ENCODE data around the gene TBX6. TPM values are rescaled to one million over a fixed set of nuclear protein-coding genes. Genes with fewer than 3 reads are reported as not detected.

TBX6 gene
- total RNA-seq, 1 experiment from 2014 or later: 0.49 TPM

DNA sequence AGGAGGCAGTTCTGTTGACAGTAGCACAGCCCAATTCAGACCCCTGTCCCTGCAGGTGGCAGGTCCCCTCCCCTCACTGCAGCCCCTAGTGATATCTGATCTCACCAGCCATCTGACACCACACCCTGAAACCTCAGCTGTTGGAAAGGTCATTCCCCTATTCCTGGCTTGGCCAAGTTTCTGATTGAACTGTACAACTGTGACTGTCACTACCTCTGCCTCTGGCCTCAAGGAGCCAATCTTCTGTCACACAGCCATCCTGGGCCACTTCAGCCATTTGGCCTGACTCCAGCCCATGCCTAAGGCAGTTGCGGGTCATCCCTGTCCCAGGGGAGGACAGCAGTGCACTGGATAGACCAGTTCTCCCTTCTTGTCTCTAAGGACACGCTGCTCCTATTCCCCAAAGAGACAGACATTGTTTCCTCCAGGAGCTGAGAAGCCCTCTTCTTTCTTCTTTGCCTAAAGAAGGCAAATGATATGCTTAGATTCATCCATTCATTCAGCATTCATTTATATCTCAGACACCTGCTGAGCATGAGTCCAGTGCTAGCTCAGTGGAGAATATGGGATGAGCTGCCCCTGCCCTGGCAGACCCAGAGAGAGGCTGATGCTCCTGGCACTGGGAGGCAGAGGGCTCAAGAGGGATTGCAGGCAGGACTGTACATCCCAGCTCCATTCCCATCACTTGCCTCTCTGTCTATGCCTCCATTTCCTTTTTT, 30.7 kb downstream of the TBX6 start:
- no peak for TF ChIP-seq CTCF (conservative IDR thresholded peaks at IDR 0.05; ENCODE audit: low read depth, low read length)
- TF ChIP-seq EZH2 (IDR thresholded peaks at IDR 0.05; ENCODE audit: borderline replicate concordance, low read depth, low read length, poor library complexity, severe bottlenecking): no peak
- no peak overlapping the region for H3K4me3 ChIP-seq (ENCODE audit: low read depth, low read length, poor library complexity, severe bottlenecking)
- ChIA-PET CTCF (interaction anchor here (0.6 kb wide), 2 partner anchors 16 to 18 kb away, joined by 4 to 5 read pairs; no protein-coding TSS in a partner anchor), POLR2A (ENCODE audit: low non-redundant PET) (interaction anchor here (0.7 kb wide), 1 partner anchor 28 kb away, joined by 9 read pairs; no protein-coding TSS in a partner anchor)
- H3K27ac ChIP-seq (ENCODE audit: low read depth, low read length, poor library complexity, severe bottlenecking): peak overlapping the region; percentile 17
- H3K4me1 ChIP-seq (ENCODE audit: insufficient read depth, low read length, poor library complexity, severe bottlenecking): peaks cover 20% of the 10 kb centered on the region
- H3K27me3 ChIP-seq (replicated peaks; ENCODE audit: insufficient read depth, low read depth, low read length, poor library complexity): no peaks in the 10 kb centered on the region
- no peaks in the 10 kb centered on the region for H3K9me3 ChIP-seq (ENCODE audit: low read depth, low read length, poor library complexity, severe bottlenecking)
- intact Hi-C loops (cut with micrococcal nuclease; ENCODE audit: unreplicated experiment): loop anchor here (10.0 kb wide), 1 partner anchor 634 kb away; the partner anchor contains the start of gene SRCAP
- peaks cover 18% of the 10 kb centered on the region for H3K36me3 ChIP-seq (ENCODE audit: insufficient read depth, low read length, poor library complexity, severe bottlenecking)
- no TSS peak for BruUV-seq (replicated peaks)
- DNase-seq (ENCODE audit: low spot score): no peak

GRCh38 chr16:30060346-30060745, 31.4 kb downstream of the TBX6 start:
- ChIA-PET POLR2A (ENCODE audit: low non-redundant PET) (no interaction called here), CTCF (no interaction called here)
- peaks cover 20% of the 10 kb centered on the region for H3K4me1 ChIP-seq (ENCODE audit: insufficient read depth, low read length, poor library complexity, severe bottlenecking)
- H3K9me3 ChIP-seq (ENCODE audit: low read depth, low read length, poor library complexity, severe bottlenecking): no peaks in the 10 kb centered on the region
- peaks cover 24% of the 10 kb centered on the region for H3K36me3 ChIP-seq (ENCODE audit: insufficient read depth, low read length, poor library complexity, severe bottlenecking)
- TF ChIP-seq EZH2 (IDR thresholded peaks at IDR 0.05; ENCODE audit: borderline replicate concordance, low read depth, low read length, poor library complexity, severe bottlenecking) (no peak), CTCF (conservative IDR thresholded peaks at IDR 0.05; ENCODE audit: low read depth, low read length) (no peak)
- no peaks in the 10 kb centered on the region for H3K27me3 ChIP-seq (replicated peaks; ENCODE audit: insufficient read depth, low read depth, low read length, poor library complexity)
- intact Hi-C loops (cut with micrococcal nuclease; ENCODE audit: unreplicated experiment): loop anchor here (10.0 kb wide), 1 partner anchor 634 kb away; the partner anchor contains the start of gene SRCAP
- no TSS peak for BruUV-seq (replicated peaks)
- peak overlapping the region; percentile 17 for H3K27ac ChIP-seq (ENCODE audit: low read depth, low read length, poor library complexity, severe bottlenecking)
- no peak overlapping the region for H3K4me3 ChIP-seq (ENCODE audit: low read depth, low read length, poor library complexity, severe bottlenecking)
- no peak for DNase-seq (ENCODE audit: low spot score)

DNA sequence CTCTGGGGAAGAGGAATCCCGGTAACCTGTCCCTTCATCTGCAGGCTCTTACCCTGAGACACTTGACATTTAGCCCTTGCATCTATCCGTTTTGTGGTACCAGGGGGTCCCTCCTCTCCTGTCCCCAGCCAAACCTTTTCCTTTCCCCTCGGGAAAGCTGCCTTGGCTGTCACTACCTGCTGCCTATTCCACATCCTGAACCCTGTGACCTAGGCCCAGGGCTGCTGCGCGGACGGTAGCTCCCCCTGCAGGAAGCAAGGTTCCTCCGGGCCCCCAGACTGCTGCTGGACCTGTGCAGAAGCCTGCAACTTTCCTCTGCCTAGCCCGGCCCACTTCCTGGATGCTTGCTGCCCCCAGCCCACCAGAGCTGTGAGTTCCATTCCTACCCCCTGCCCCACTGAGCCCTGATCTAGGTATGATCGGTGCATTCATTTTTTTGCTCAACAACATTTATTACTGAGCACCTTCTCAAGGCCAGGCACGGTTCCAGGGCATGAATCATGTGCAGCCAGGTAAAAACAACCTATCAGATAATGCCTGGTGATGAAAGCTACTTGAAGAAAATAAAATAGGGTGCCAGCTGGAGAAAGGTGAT, 36.7 kb downstream of the TBX6 start:
- intact Hi-C loops (cut with micrococcal nuclease; ENCODE audit: unreplicated experiment): no loop called here
- Histone ChIP-seq H3K4me3 (ENCODE audit: low read depth, low read length, poor library complexity, severe bottlenecking) (no peak overlapping the region), H3K27ac (ENCODE audit: low read depth, low read length, poor library complexity, severe bottlenecking) (peak overlapping the region; percentile 49), H3K4me1 (ENCODE audit: insufficient read depth, low read length, poor library complexity, severe bottlenecking) (peaks cover 9% of the 10 kb centered on the region), H3K36me3 (ENCODE audit: insufficient read depth, low read length, poor library complexity, severe bottlenecking) (peaks cover 25% of the 10 kb centered on the region), H3K9me3 (ENCODE audit: low read depth, low read length, poor library complexity, severe bottlenecking) (no peaks in the 10 kb centered on the region), H3K27me3 (replicated peaks; ENCODE audit: insufficient read depth, low read depth, low read length, poor library complexity) (no peaks in the 10 kb centered on the region)
- ChIA-PET CTCF (interaction anchor here (1.2 kb wide), 1 partner anchor 14 kb away, joined by 11 read pairs; no protein-coding TSS in a partner anchor), POLR2A (ENCODE audit: low non-redundant PET) (no interaction called here)
- DNase-seq (ENCODE audit: low spot score): no peak
- peak; percentile 52 for TF ChIP-seq CTCF (conservative IDR thresholded peaks at IDR 0.05; ENCODE audit: low read depth, low read length)
- no peak for TF ChIP-seq EZH2 (IDR thresholded peaks at IDR 0.05; ENCODE audit: borderline replicate concordance, low read depth, low read length, poor library complexity, severe bottlenecking)
- no TSS peak for BruUV-seq (replicated peaks)

All from A673 (cell line).